Fibroblast of skin of scalp (primary cell): Measurements from ENCODE around the gene HEYL.
A peak's percentile ranks its signal among the peaks of the same experiment; 100 is the strongest.

Experiments used
- DNase-seq: peaks from one replicate; pipeline ENCODE4 v3.0.0-alpha.2; 2013

The HEYL gene

GRCh38 chr1:39663559-39663958 is 24.1 kb upstream of the HEYL start:
- DNase-seq, result no peak

- DNase-seq, result no peak
Measured at GRCh38 chr1:39662861-39663260, 23.4 kb upstream of the HEYL start.

GRCh38 chr1:39659538-39659937 is 20.1 kb upstream of the HEYL start:
- no peak for DNase-seq

- no peak for DNase-seq
Measured at GRCh38 chr1:39659110-39659509, 19.7 kb upstream of the HEYL start.

- DNase-seq, result peak; percentile 68
Measured at GRCh38 chr1:39657923-39658485, 18.6 kb upstream of the HEYL start.

- DNase-seq, result peak; percentile 66
Measured at GRCh38 chr1:39657402-39657801, 18.0 kb upstream of the HEYL start.

GRCh38 chr1:39656391-39656790 is 16.9 kb upstream of the HEYL start:
- no peak for DNase-seq

GRCh38 chr1:39655578-39656268 is 16.3 kb upstream of the HEYL start:
- DNase-seq, result no peak

GRCh38 chr1:39654291-39654690 is 14.8 kb upstream of the HEYL start:
- no peak for DNase-seq

- peak; percentile 74 for DNase-seq
Measured at GRCh38 chr1:39653546-39654031, 14.1 kb upstream of the HEYL start.

GRCh38 chr1:39652554-39652953 is 13.1 kb upstream of the HEYL start:
- DNase-seq, result peak; percentile 63

- DNase-seq, result peak; percentile 30
Measured at GRCh38 chr1:39652105-39652504, 12.7 kb upstream of the HEYL start.

GRCh38 chr1:39650431-39650830 is 11.0 kb upstream of the HEYL start:
- DNase-seq, result no peak

- no peak for DNase-seq
Measured at GRCh38 chr1:39649636-39650185, 10.3 kb upstream of the HEYL start.

GRCh38 chr1:39648496-39648895 is 9.1 kb upstream of the HEYL start:
- DNase-seq, result no peak

GRCh38 chr1:39647247-39647646 is 7.8 kb upstream of the HEYL start:
- DNase-seq, result no peak

- DNase-seq, result peak; percentile 88
Measured at GRCh38 chr1:39646232-39647081, 7.0 kb upstream of the HEYL start.

GRCh38 chr1:39645411-39646043 is 6.1 kb upstream of the HEYL start:
- DNase-seq, result no peak

GRCh38 chr1:39643705-39644104 is 4.3 kb upstream of the HEYL start:
- no peak for DNase-seq

GRCh38 chr1:39642796-39643195 is 3.4 kb upstream of the HEYL start:
- peak; percentile 61 for DNase-seq

GRCh38 chr1:39640861-39641260 is 1.4 kb upstream of the HEYL start:
- no peak for DNase-seq

- DNase-seq, result no peak
Measured at GRCh38 chr1:39638965-39639304, 508 bp downstream of the HEYL start.

- DNase-seq, result no peak
Measured at GRCh38 chr1:39637361-39637760, 2.1 kb downstream of the HEYL start.
